GM23338 (cell line): Measurements from ENCODE around the gene KCNIP1. TPM values are rescaled to one million over a fixed set of nuclear protein-coding genes. Genes with fewer than 3 reads are reported as not detected.

ENCODE experiments used
- ATAC-seq: fragments of 200-7000 bp; cut with Tn5 transposase; 3 replicates; pipeline ENCODE4 v1.9.1; 2020
- DNase-seq: peaks from one replicate; pipeline ENCODE4 v3.0.0-alpha.2; 2015; ENCODE audit warnings: low spot score
- H2AFZ ChIP-seq: fragments of 200-600 bp; sonication (generic); 2 replicates; pipeline ENCODE4 v1.8.0; 2016; ENCODE audit warnings: antibody characterized with exemption, mild to moderate bottlenecking, moderate library complexity
- H3F3A ChIP-seq: fragments of 200-600 bp; sonication (generic); replicated peaks from 2 replicates; pipeline ENCODE4 v1.8.0; 2017; ENCODE audit warnings: antibody characterized with exemption, mixed run types, low read depth
- H3K27ac ChIP-seq: fragments of 200-600 bp; sonication (generic); 2 replicates; pipeline ENCODE4 v1.6.1; 2016; ENCODE audit warnings: low read depth
- H3K27me3 ChIP-seq: fragments of 200-600 bp; sonication (generic); 2 replicates; pipeline ENCODE4 v1.8.0; 2016; ENCODE audit warnings: mild to moderate bottlenecking, mixed run types, moderate library complexity; ENCODE audit not compliant: insufficient read depth
- H3K36me3 ChIP-seq: fragments of 200-600 bp; sonication (generic); 2 replicates; pipeline ENCODE4 v1.8.0; 2016; ENCODE audit warnings: mild to moderate bottlenecking; ENCODE audit not compliant: insufficient read depth
- H3K4me1 ChIP-seq: fragments of 200-600 bp; sonication (generic); 2 replicates; pipeline ENCODE4 v1.8.0; 2016; ENCODE audit warnings: mild to moderate bottlenecking, moderate library complexity; ENCODE audit not compliant: insufficient read depth
- H3K4me2 ChIP-seq: fragments of 200-600 bp; sonication (generic); 2 replicates; pipeline ENCODE4 v1.7.1; 2017; ENCODE audit warnings: mixed run types
- H3K4me3 ChIP-seq: fragments of 200-600 bp; sonication (generic); 2 replicates; pipeline ENCODE4 v1.6.1; 2016; ENCODE audit warnings: mixed run types
- H3K79me2 ChIP-seq: fragments of 200-600 bp; sonication (generic); replicated peaks from 2 replicates; pipeline ENCODE4 v1.8.0; 2017; ENCODE audit warnings: mild to moderate bottlenecking; ENCODE audit not compliant: insufficient read depth
- H3K9me2 ChIP-seq: fragments of 200-600 bp; sonication (generic); 2 replicates; pipeline ENCODE4 v1.8.0; 2017; ENCODE audit not compliant: insufficient read depth
- H4K20me1 ChIP-seq: fragments of 200-600 bp; sonication (generic); replicated peaks from 2 replicates; pipeline ENCODE4 v1.8.0; 2017; ENCODE audit warnings: mild to moderate bottlenecking; ENCODE audit not compliant: insufficient read depth
- H3K27ac Mint-ChIP-seq: 2 replicates; pipeline ENCODE4 v1.8.0; 2020; ENCODE audit warnings: inconsistent platforms, mild to moderate bottlenecking, moderate library complexity, mixed read lengths
- H3K27me3 Mint-ChIP-seq: 3 replicates; pipeline ENCODE4 v1.8.0; 2022; ENCODE audit warnings: low read depth, mild to moderate bottlenecking, moderate library complexity, mixed read lengths, inconsistent platforms; ENCODE audit not compliant: insufficient read depth, poor library complexity
- H3K36me3 Mint-ChIP-seq: 3 replicates; pipeline ENCODE4 v1.8.0; 2021; ENCODE audit warnings: low read depth, mild to moderate bottlenecking, inconsistent platforms, moderate library complexity, mixed read lengths
- H3K4me1 Mint-ChIP-seq: 3 replicates; pipeline ENCODE4 v1.8.0; 2020; ENCODE audit warnings: mild to moderate bottlenecking, inconsistent platforms, mixed read lengths
- H3K4me3 Mint-ChIP-seq: 3 replicates; pipeline ENCODE4 v1.8.0; 2021; ENCODE audit warnings: moderate library complexity, mild to moderate bottlenecking, inconsistent platforms, mixed read lengths
- H3K9me3 Mint-ChIP-seq: 3 replicates; pipeline ENCODE4 v1.8.0; 2020; ENCODE audit warnings: moderate library complexity, mild to moderate bottlenecking, inconsistent platforms, mixed read lengths
- POLR2AphosphoS5 ChIP-seq: IDR thresholded peaks from 2 replicates; pipeline ENCODE4 v1.6.1; 2016; ENCODE audit warnings: antibody characterized with exemption, low read depth
- polyA plus RNA-seq: library from polyadenylated mRNA; unstranded; fragments of >200 nt; fragmentation: Nextera tagmentation; extraction: Ambion mirVana; gene quantifications from 2 replicates; pipeline ENCODE4 v1.2.1, GENCODE V29; 2016
- total RNA-seq: library from RNA; depleted of rRNA; stranded (reverse); fragments of >200 nt; shearing (Covaris generic); gene quantifications from 2 replicates; pipeline ENCODE4 v1.2.3, GENCODE V29; 2014
- TF ChIP-seq, protein P1 (sequence below): fragments of 250-450 bp; sonication (Bioruptor Pico); IDR thresholded peaks from 2 replicates; pipeline ENCODE4 v1.5.0; 2020; ENCODE audit warnings: mild to moderate bottlenecking, moderate library complexity
- TF ChIP-seq, protein P2 (sequence below), 2 experiments: fragments of 200-600 bp in 1 of 2; sonication (generic) in 1 of 2; conservative IDR thresholded peaks; 2 replicates each; pipeline versions ENCODE4 v1.5.1 to v1.6.1; 2016 to 2017; ENCODE audit warnings: antibody characterized with exemption in 2 of 2, low read depth in 2 of 2, mild to moderate bottlenecking in 2 of 2, moderate library complexity in 1 of 2

The KCNIP1 gene
- total and polyA plus RNA-seq, 2 experiments from 2014 or later: 0.31 to 0.87 TPM

DNA sequence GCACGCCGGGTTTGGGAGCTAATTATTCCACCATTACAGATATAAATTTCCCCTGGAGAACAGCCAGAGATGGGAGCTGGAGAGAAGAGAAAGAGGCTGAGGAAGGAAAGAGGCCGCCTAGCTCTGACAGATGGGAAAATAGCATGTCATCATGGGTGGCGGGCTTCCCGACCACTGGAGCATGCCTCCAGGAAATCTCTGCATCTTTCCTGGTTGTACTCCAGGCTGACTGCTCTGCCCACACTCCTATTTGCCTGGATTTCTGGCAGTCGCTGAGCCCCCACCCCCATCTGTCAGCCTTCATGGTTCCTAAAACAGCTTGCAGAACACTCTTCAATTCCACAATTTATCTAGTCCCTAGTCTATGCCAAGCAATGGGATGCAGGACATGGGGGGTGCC is 265.4 kb downstream of the KCNIP1 start (continued):
- TF ChIP-seq, protein P1, sequence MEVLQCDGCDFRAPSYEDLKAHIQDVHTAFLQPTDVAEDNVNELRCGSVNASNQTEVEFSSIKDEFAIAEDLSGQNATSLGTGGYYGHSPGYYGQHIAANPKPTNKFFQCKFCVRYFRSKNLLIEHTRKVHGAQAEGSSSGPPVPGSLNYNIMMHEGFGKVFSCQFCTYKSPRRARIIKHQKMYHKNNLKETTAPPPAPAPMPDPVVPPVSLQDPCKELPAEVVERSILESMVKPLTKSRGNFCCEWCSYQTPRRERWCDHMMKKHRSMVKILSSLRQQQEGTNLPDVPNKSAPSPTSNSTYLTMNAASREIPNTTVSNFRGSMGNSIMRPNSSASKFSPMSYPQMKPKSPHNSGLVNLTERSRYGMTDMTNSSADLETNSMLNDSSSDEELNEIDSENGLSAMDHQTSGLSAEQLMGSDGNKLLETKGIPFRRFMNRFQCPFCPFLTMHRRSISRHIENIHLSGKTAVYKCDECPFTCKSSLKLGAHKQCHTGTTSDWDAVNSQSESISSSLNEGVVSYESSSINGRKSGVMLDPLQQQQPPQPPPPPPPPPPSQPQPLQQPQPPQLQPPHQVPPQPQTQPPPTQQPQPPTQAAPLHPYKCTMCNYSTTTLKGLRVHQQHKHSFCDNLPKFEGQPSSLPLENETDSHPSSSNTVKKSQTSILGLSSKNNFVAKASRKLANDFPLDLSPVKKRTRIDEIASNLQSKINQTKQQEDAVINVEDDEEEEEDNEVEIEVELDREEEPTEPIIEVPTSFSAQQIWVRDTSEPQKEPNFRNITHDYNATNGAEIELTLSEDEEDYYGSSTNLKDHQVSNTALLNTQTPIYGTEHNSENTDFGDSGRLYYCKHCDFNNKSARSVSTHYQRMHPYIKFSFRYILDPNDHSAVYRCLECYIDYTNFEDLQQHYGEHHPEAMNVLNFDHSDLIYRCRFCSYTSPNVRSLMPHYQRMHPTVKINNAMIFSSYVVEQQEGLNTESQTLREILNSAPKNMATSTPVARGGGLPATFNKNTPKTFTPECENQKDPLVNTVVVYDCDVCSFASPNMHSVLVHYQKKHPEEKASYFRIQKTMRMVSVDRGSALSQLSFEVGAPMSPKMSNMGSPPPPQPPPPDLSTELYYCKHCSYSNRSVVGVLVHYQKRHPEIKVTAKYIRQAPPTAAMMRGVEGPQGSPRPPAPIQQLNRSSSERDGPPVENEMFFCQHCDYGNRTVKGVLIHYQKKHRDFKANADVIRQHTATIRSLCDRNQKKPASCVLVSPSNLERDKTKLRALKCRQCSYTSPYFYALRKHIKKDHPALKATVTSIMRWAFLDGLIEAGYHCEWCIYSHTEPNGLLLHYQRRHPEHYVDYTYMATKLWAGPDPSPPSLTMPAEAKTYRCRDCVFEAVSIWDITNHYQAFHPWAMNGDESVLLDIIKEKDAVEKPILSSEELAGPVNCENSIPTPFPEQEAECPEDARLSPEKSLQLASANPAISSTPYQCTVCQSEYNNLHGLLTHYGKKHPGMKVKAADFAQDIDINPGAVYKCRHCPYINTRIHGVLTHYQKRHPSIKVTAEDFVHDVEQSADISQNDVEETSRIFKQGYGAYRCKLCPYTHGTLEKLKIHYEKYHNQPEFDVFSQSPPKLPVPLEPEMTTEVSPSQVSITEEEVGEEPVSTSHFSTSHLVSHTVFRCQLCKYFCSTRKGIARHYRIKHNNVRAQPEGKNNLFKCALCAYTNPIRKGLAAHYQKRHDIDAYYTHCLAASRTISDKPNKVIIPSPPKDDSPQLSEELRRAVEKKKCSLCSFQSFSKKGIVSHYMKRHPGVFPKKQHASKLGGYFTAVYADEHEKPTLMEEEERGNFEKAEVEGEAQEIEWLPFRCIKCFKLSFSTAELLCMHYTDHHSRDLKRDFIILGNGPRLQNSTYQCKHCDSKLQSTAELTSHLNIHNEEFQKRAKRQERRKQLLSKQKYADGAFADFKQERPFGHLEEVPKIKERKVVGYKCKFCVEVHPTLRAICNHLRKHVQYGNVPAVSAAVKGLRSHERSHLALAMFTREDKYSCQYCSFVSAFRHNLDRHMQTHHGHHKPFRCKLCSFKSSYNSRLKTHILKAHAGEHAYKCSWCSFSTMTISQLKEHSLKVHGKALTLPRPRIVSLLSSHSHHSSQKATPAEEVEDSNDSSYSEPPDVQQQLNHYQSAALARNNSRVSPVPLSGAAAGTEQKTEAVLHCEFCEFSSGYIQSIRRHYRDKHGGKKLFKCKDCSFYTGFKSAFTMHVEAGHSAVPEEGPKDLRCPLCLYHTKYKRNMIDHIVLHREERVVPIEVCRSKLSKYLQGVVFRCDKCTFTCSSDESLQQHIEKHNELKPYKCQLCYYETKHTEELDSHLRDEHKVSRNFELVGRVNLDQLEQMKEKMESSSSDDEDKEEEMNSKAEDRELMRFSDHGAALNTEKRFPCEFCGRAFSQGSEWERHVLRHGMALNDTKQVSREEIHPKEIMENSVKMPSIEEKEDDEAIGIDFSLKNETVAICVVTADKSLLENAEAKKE (CRISPR knock-in tag): no peak
- TF ChIP-seq, protein P2, sequence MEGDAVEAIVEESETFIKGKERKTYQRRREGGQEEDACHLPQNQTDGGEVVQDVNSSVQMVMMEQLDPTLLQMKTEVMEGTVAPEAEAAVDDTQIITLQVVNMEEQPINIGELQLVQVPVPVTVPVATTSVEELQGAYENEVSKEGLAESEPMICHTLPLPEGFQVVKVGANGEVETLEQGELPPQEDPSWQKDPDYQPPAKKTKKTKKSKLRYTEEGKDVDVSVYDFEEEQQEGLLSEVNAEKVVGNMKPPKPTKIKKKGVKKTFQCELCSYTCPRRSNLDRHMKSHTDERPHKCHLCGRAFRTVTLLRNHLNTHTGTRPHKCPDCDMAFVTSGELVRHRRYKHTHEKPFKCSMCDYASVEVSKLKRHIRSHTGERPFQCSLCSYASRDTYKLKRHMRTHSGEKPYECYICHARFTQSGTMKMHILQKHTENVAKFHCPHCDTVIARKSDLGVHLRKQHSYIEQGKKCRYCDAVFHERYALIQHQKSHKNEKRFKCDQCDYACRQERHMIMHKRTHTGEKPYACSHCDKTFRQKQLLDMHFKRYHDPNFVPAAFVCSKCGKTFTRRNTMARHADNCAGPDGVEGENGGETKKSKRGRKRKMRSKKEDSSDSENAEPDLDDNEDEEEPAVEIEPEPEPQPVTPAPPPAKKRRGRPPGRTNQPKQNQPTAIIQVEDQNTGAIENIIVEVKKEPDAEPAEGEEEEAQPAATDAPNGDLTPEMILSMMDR (conservative IDR thresholded peaks at IDR 0.05; ENCODE audit: low read depth in 2 of 2): no peak

DNA sequence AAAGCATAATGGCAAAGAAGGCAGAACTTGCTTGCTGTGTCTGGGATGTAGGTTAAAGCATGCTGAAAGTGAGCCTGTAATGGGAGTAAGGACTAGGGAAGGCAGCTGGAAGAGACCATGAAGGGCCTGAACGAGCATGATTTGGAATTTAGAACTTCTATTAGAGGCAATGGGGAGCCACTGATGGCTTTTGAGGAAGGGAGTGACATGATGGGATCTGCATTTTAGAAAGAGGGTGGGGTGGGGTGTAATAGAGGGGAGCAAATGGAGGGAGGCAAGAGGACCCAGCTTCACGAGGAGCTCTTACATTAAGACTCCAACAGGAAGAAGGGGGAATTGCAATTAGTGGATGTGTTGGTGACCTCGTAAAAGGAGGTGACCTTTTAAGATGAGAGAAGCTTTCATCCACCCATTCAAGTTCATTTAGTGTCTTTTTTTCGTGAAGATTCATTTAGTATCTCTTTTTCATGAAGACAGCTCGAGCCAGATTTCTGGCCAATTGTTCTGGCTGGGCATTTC is 266.1 kb downstream of the KCNIP1 start:
- Mint-ChIP-seq H3K4me1 (peaks cover 35% of the 10 kb centered on the region), H3K4me3 (no peak overlapping the region), H3K27ac (no peak overlapping the region), H3K27me3 (peaks cover 3% of the 10 kb centered on the region), H3K9me3 (no peaks in the 10 kb centered on the region), H3K36me3 (peaks cover 3% of the 10 kb centered on the region; the same call in 1 of the 3 replicates)
- no peak overlapping the region for H3K4me2 ChIP-seq
- H3K27me3 ChIP-seq: no peaks in the 10 kb centered on the region
- no peaks in the 10 kb centered on the region for H3K36me3 ChIP-seq
- no peak overlapping the region for H3K4me3 ChIP-seq
- no peaks in the 10 kb centered on the region for H3K79me2 ChIP-seq
- peak; percentile 68 for DNase-seq
- H3K27ac ChIP-seq: no peak overlapping the region
- TF ChIP-seq, protein P2 (conservative IDR thresholded peaks at IDR 0.05; ENCODE audit: low read depth in 2 of 2): peak; percentile 10 to 33; a peak in 2 of 4 replicates
- TF ChIP-seq POLR2AphosphoS5: no peak
- no peaks in the 10 kb centered on the region for H4K20me1 ChIP-seq
- H3K4me1 ChIP-seq: peaks cover 16% of the 10 kb centered on the region
- H3K9me2 ChIP-seq: 0 out of 2 replicates have a peak, but pooled peaks cover 4% of the 10 kb centered on the region
- no peak overlapping the region for H2AFZ ChIP-seq
- peak; percentile 30; the same call in 2 of the 3 replicates for ATAC-seq
- no peaks in the 10 kb centered on the region for H3F3A ChIP-seq
